ENCODE measurements around the gene ABHD17A.

The ABHD17A gene

GRCh38 chr19:1849886-1850398, 35.4 kb downstream of the ABHD17A start (continued):
- TF ChIP-seq PATZ1 (CRISPR knock-in tag; IDR thresholded peaks at IDR 0.05; ENCODE audit: borderline replicate concordance): no peak
- TF ChIP-seq ZFP3 (CRISPR knock-in tag; IDR thresholded peaks at IDR 0.05): no peak
- no peak for TF ChIP-seq TSHZ2 (CRISPR knock-in tag; IDR thresholded peaks at IDR 0.05)
- TF ChIP-seq RARB (CRISPR knock-in tag; IDR thresholded peaks at IDR 0.05): no peak
- TF ChIP-seq GLIS3 (CRISPR knock-in tag; IDR thresholded peaks at IDR 0.05): no peak
- no peak for TF ChIP-seq ZNF70 (CRISPR knock-in tag; IDR thresholded peaks at IDR 0.05)

- no peak for ATAC-seq
- TF ChIP-seq TOX (CRISPR knock-in tag; IDR thresholded peaks at IDR 0.05; ENCODE audit: borderline replicate concordance): no peak
- no peak for TF ChIP-seq CSDC2 (CRISPR knock-in tag; IDR thresholded peaks at IDR 0.05)
- TF ChIP-seq BACH2 (CRISPR knock-in tag; IDR thresholded peaks at IDR 0.05; ENCODE audit: borderline replicate concordance): no peak
- no peak for TF ChIP-seq ZNF565 (CRISPR knock-in tag; conservative IDR thresholded peaks at IDR 0.05; ENCODE audit: low read depth)
- no peak for TF ChIP-seq SNAI2 (CRISPR knock-in tag; IDR thresholded peaks at IDR 0.05)
- TF ChIP-seq PATZ1 (CRISPR knock-in tag; IDR thresholded peaks at IDR 0.05; ENCODE audit: borderline replicate concordance): no peak
- no peak for TF ChIP-seq ISL1 (CRISPR knock-in tag; IDR thresholded peaks at IDR 0.05)
- TF ChIP-seq ZNF8 (CRISPR knock-in tag; IDR thresholded peaks at IDR 0.05): no peak
- TF ChIP-seq ESRRG (CRISPR knock-in tag; IDR thresholded peaks at IDR 0.05): no peak
- no peak for TF ChIP-seq ZNF70 (CRISPR knock-in tag; IDR thresholded peaks at IDR 0.05)
Measured at GRCh38 chr19:1849132-1849474, 36.2 kb downstream of the ABHD17A start.

GRCh38 chr19:1848399-1849131, 36.7 kb downstream of the ABHD17A start, which contains the start of gene REXO1:
TSS of gene REXO1 (minus strand) at chr19:1848483. CDS start at chr19:1848358, 125 bp downstream.
- TF ChIP-seq ZFP3 (CRISPR knock-in tag; IDR thresholded peaks at IDR 0.05) (peak; percentile 53; the same call in 1 of the 2 replicates), OSR1 (CRISPR knock-in tag; IDR thresholded peaks at IDR 0.05) (no peak), TSHZ2 (CRISPR knock-in tag; IDR thresholded peaks at IDR 0.05) (no peak)
- peak; percentile 83 for ATAC-seq

- peak; percentile 38 for ATAC-seq
- no peak for TF ChIP-seq CSDC2 (CRISPR knock-in tag; IDR thresholded peaks at IDR 0.05)
- no peak for TF ChIP-seq CREB5 (CRISPR knock-in tag; IDR thresholded peaks at IDR 0.05; ENCODE audit: low read depth)
- no peak for TF ChIP-seq ZNF70 (CRISPR knock-in tag; IDR thresholded peaks at IDR 0.05)
- TF ChIP-seq TSHZ2 (CRISPR knock-in tag; IDR thresholded peaks at IDR 0.05): no peak
- no peak for TF ChIP-seq ZC3H10 (CRISPR knock-in tag; IDR thresholded peaks at IDR 0.05)
- TF ChIP-seq ZFP30 (CRISPR knock-in tag; IDR thresholded peaks at IDR 0.05): no peak
Measured at GRCh38 chr19:1847684-1848398, 37.5 kb downstream of the ABHD17A start.
